B cell (primary cell): ENCODE results near the gene APOL3.

Experiments used
- EZH2 ChIP-seq: IDR thresholded peaks from 2 replicates; pipeline ENCODE4 v1.6.1; 2012; ENCODE audit warnings: borderline replicate concordance, low read depth, mild to moderate bottlenecking, moderate library complexity, low read length; ENCODE audit not compliant: insufficient read depth, poor library complexity, severe bottlenecking
- TF ChIP-seq, protein P1 (sequence below): fragments of 200-600 bp; IDR thresholded peaks from one replicate; pipeline ENCODE4 v1.8.0; 2022; ENCODE audit warnings: antibody characterized with exemption, mild to moderate bottlenecking

DNA sequence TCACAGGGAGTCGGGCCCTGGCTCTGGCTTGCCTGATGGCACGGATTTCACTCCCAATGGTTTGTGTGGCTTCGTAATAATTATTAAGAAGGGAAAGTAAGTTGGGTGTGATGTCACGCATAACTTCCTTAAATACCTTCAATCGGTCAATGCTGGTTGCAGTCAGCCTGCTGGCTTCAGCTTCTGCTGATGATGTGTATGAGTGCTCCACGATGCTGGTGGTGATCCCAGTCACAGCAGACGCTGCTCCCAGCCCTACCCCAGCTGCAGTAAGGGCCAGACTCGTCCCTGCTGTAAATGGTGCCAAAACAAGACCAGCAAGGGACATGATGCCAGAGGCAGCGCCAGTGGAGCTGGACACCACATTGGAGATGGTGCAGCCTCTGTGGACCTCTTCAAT, 19.1 kb downstream of the APOL3 start:
- TF ChIP-seq EZH2: no peak
- TF ChIP-seq, protein P1, sequence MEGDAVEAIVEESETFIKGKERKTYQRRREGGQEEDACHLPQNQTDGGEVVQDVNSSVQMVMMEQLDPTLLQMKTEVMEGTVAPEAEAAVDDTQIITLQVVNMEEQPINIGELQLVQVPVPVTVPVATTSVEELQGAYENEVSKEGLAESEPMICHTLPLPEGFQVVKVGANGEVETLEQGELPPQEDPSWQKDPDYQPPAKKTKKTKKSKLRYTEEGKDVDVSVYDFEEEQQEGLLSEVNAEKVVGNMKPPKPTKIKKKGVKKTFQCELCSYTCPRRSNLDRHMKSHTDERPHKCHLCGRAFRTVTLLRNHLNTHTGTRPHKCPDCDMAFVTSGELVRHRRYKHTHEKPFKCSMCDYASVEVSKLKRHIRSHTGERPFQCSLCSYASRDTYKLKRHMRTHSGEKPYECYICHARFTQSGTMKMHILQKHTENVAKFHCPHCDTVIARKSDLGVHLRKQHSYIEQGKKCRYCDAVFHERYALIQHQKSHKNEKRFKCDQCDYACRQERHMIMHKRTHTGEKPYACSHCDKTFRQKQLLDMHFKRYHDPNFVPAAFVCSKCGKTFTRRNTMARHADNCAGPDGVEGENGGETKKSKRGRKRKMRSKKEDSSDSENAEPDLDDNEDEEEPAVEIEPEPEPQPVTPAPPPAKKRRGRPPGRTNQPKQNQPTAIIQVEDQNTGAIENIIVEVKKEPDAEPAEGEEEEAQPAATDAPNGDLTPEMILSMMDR: no peak
